HG03460 (cell line): ENCODE results near the gene ECD.

ENCODE experiments used
- ATAC-seq: cut with Tn5 transposase; IDR thresholded peaks from one replicate; pipeline ENCODE4 v1.9.1; 2021; ENCODE audit not compliant: unreplicated experiment

ECD gene

GRCh38 chr10:73099141-73099540 is 68.7 kb downstream of the ECD start:
- ATAC-seq: no peak

DNA sequence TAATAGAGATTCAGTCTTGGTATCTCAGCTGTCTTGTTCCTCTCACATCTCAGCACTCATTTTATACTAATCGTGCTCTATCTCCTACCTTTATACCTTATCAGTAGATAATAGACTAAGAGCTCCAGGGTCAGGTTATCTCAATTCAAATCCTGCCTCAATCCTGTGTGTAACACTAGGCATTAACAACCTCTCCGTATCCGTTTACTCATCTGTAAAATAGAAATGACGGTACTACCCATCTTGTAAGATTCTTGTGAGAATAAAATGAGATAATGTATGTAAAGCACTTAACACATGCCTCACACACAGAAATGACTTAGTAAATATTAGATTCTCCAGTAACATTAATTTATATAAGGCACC is 70.5 kb downstream of the ECD start:
- ATAC-seq: no peak

DNA sequence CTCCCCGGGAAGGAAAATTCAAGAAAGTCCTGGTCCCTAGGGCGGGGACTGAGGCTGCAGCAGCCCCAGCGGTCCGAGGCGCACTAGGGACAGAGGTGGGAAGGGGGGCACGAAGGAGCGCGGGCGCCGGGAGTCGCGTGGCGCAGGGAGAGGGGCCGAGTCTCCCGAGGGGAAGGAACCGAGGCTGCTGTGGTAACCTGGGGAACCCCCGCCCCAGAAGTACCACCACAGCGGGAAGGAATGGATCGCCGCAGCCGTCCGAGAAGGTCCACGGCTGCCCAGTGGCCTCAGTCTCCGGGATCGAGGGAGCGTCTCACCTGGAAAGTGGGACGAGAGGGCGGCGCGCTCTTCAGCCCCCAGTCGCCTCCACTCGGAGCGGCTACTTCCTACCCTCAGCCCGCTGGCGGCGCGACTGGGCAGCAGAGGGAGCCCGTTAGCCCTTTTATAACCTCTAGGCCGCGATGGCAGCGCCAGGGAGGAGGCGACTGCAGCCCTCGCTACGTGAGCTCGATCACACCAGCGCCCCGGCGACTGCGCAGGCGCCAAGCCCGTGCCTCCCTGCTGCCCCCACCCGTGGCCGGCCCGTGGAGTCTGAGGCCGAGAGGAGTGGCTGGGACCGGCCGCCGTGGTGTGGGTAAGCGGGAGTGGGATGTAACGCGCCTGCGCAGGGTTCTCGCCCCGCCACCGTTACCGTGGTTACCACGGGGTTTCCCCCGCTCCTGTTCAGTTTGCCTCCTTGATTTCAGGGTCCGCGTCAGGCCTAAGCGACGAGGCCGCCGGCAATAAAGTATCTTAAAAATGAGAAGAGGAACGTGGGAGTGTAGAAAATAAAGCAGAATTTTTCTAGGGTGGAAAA is 71.1 kb downstream of the ECD start, which contains the start of gene P4HA1:
Gene P4HA1 (minus strand): TSS at position 418 of the 856 bp plus-strand sequence. CDS start 21,983 bp downstream, outside the sequence.
- ATAC-seq: peak; percentile 81

GRCh38 chr10:73096041-73096448 is 71.8 kb downstream of the ECD start:
- peak; percentile 33 for ATAC-seq

- no peak for ATAC-seq
Measured at GRCh38 chr10:73095481-73096021, 72.3 kb downstream of the ECD start.

- ATAC-seq: no peak
Measured at GRCh38 chr10:73094986-73095480, 72.8 kb downstream of the ECD start.

DNA sequence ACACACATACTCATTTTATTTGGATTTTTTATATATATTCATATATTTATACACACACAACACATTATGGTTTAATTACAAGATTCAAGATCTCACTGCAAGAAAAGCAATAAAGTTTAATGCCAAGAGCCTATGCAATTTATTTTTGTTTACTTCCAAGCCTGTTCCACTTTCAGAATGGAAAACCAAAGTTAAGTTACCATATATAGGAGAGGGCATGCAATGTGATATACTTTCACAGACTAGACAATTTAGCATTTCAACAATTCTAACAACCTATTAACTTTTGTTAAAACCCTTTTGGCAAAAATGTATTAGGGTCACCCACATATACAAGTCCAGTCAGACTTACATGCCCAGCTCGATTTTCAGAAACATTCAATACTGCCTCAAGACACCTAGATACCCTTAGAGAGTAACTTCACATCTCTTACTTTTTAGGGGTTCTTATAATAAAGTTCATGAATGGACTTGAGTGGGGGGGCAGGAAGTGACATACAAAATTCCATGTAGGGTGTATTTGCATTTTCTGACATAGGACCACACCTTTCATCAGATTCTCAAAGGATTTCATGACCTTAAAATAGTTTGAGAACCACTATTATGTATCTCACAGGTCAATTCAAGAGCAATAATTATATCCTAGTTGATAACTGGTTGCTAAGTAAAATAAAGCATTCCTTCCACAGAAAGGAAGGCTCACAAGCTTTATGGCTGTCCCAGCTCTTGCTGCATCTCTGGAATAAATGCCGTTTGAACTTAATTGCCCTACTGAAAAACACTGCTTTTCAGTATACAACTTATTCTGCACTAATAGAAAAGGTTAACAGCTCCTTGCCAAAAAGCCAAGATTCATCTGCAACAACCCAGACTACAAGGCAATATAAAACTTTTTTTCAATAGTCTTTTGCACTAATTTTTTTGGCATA is 73.6 kb downstream of the ECD start:
- ATAC-seq: no peak

DNA sequence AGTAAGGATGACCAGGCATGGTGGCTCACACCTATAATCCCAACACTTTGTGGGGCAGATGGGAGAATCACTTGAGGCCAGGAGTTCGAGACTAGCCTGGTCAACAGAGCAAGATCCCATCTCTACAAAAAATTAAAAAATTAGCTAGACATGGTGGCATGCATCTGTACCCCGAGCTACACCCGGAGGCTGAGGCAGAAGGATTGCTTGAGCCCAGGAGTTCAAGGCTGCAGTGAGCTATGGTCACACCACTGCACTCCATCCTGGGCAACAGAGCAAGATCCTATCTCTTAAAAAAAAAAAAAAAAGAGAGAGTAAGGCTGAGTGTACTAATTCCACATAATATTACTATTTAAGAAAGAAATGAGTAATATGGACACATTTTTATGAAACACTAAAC is 75.0 kb downstream of the ECD start:
- no peak for ATAC-seq

DNA sequence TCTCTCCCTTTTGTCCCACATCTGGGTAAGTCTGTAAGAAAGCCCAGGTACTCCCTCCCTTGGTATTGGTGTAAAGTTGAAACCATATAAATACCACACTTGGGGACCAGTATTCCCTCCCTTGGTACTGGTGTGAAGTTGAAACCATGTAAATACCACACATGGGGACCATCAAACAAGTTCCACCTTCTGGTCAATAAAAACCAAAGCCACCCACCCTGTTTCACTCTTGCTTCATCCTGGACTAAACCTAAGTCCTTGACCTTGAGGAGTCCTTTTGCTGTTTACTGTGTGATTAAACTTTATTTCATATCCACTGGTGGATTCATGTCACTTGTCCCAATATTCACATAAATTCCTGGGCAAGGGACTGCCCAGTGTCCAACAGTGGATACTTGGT is 79.5 kb downstream of the ECD start:
- ATAC-seq: no peak

DNA sequence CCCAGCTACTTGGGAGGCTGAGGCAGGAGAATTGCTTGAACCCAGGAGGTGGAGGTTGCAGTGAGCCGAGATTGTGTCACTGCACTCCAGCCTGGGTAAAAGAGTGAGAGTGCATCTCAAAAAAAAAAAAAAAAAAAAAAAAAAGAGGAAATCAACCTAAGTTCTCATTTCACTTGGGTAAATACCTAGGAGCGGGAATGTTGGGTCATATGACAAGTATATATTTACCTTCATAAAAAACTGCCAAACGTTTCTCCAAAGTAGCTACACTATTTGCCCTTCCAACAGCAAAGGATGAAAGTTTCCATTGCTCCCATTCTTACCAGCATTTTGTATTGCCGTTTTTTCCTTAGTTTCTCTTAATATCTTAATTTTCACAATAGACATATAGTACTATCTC is 81.0 kb downstream of the ECD start:
- no peak for ATAC-seq

DNA sequence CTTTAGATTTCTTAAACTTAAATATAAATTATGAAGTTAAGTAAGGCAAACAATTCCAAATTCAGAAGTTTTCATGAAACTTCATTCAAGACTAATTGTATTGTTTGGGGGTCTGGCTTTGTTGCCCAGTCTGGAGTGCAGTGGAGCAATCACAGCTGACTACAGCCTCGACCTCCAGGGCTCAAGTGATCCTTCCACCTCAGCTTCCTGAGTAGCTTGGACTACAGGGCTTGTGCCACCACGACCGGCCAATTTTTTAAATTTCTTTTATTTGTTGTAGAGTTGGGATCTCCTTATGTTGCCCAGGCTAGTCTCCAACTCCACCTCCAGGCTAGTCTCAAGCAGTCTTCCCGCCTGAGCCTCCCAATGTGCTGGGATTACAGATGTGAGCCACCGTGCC is 83.6 kb downstream of the ECD start:
- no peak for ATAC-seq
